GM19099 (cell line): ENCODE data around the gene TPI1.

Experiments
- POLR2A ChIP-seq: IDR thresholded peaks from 3 replicates; pipeline ENCODE4 v1.6.1; 2011; ENCODE audit warnings: low read depth; ENCODE audit not compliant: insufficient read length; ENCODE audit errors: extremely low read depth

TPI1 gene

DNA sequence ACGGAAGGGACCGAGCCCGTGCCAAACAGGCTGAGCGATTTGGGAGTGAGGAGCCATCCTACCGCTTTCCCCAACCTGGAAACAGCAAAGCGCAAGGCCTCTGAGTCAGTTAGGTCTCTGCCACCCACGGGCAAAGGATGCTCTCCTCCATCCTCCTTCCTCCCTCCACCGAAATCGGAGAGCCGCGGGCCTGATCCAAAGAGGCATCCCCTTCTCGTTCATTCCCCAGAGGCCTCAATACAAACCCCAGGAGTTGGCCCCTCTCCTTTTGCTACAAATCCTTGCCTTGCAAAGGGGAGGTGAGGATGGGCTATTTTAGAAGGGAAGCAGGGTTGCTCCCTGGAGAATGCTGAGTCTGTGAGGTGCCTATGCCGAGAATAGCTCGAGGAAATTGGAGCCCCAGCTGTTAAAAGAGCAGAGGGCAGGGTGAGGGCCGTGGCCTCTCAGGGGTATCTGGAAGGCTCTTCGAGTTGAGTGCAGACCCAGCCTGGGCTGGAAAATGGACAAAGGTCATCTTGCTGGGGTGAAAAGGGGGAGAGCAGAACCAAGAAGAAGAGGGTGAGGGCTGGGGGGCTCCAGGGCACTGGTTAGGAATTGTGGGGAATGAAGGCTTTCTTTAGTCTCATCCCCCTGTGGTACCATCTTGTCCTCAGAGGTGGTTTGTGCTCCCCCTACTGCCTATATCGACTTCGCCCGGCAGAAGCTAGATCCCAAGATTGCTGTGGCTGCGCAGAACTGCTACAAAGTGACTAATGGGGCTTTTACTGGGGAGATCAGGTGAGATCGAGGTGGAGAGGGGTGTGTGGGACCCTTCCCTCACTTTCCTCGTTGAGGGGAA is 1.1 kb downstream of the TPI1 start:
- TF ChIP-seq POLR2A: no peak

DNA sequence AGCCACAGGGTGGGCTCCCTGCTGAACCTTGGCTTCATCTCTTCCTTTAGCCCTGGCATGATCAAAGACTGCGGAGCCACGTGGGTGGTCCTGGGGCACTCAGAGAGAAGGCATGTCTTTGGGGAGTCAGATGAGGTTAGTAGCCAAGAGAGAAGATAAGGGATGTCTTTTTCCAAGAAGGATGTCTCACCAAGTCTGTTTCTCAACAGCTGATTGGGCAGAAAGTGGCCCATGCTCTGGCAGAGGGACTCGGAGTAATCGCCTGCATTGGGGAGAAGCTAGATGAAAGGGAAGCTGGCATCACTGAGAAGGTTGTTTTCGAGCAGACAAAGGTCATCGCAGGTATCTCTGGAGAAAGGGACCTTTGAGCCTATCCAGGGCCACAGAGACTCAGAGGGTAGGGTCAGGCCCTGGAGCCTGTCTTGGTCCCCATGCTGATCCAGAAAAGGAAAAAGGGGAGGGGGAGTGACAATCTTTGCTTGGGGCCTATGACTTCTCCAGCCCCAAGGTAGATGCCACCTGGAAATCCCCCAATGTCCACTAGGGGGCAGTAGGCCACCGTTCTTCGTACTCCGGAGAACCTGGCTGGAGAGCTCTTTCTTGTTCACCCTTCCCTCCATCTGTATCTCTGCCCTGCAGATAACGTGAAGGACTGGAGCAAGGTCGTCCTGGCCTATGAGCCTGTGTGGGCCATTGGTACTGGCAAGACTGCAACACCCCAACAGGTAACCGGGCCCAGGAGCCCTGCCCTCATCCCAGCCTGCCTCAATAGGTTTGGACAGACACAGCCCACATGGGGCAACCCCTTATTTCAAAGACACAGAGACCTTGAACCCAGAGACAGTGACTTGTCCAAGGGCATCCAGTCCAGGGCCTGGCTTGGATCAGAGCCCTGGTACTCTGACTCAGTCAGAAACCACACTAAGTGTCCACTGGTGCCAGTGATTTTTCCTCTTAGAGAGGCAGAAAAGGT is 2.0 kb downstream of the TPI1 start:
- no peak for TF ChIP-seq POLR2A

DNA sequence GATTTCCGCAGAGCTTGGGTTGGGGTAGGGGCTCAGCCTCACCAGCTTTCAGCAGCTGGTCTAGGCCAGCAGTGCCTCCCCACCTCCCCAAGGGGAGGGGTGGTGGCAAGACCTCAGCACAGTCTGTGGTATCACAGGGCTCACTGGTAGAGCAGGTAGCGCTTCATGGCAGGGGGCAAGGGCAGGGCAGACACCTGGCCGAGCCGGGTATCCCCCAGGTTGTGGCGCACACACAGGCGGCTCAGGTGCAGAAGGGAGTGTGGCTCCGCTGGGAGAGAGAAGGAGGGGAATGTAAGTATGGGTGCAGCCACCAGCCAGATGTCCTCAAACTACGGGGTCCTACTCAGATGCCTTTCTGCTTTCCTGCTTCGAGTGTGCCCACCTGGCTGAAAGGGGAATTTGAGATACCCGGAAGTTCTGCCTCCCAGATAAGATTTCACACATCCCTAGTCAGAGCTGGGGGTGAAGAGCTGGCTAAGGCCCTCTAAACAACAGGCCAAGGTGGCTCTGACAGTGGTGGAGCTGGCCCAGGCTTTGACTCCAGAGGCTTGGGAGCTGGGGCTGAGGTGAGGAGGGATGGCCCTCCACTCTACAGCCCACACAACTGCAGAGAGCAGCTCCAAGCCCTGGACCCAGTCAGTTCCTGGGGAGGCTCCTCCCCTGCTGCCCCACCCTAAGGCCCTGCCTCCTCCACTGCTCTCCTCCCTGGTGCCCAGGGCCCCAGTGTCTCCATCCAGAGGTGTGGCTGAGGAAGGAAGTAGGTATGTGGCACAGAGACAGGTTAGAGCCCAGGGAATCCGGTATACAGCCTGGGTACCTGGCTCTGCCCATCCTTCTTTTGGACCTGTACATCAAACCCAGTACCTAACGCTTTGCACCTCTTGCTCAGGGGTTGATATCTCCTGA is 4.0 kb downstream of the TPI1 start:
- peak; percentile 39 for TF ChIP-seq POLR2A

DNA sequence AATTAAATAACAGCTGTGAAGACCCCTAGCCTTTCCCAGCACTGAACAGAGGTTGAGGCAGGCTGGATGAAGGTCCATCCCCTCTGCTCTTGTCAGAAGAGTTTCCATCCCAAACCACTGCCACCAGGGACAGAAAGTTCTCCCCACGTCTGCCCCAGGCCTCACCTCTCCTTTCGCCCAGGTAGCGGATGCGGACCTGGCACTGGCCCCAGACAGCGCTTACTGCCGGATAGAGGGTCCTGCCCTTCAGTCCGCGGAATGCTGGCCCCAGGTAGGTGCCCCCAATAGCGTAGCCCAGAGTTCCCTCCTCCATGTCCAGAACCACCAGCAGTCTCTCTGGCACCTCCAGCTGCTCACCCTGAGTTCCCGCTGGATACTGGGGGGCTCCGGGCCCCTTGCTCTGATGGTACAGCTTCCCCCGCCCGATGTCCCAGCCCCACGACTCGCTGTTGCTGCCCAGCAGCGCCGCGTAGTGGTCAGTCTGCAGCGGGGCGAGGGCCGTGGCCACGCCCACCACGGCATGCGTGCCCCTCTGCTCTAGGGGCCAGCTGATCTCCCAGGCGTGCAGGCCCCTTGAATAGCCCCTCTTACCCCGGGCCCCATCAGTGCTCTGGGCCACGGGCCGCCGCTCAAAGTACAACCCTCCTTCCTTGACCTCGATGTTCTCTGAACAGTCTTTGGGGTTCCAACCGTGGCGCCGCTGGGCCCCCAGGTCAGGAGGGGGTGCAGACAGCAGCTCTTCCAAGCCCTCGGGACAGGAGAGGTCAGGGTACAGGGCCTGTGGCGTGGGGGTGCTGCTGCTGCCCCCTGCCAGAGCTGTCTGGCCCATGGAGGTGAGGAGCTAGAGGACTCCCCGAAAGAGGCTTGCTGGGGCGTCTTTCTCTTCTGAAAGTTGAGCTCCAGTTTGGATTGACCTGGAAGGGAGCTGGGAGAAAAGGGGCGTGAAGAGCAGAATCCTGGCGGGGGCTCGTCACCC is 5.0 kb downstream of the TPI1 start:
- peak; percentile 55 for TF ChIP-seq POLR2A

DNA sequence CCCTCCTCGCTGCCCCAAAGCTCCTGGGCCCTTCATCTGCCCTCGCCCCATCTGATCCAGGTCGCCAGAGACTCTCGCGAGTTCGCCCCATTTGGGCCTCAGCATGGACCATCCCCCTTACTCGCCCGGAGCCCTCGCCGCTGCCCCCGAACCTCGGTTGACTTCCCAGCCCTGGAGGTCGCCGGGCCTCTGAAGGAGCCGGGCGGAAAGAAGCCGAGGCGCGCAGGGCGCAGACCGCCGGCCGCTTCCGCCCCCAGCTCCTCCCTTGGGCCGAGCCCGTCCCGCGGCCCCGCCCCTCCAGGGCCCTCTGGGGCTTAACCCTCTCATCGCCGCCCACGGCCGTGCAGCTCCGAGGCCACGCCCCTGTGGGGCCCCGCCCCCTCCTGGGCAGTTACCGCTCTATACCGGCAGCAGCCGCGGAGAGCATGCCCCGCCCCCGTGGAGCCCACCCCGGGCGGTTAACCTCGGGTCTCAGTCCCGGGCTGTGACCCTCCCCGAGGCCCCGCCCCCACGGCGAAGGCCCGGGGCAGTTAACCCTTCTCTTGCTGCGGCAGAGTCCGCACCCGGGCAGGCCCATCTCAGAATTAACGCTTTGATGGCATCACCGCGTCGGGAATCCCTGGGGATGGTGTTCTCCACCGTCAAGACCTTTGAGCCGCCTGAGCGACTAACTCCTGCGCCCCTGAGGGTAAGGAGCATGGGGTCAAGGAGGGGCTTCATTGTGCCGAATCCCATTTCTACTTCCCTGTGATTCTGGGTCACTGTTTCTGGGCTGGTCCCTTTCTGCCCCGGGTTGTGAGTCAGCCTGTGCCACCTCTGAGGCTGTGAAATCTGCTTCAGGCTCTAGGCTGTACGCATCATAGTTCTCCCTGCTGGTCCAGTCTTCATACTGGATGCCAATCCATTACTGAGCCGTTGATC is 6.0 kb downstream of the TPI1 start, which contains the start of gene SPSB2:
Gene SPSB2 (minus strand): TSS at position 210 of the 921 bp plus-strand sequence. CDS start 402 bp downstream, outside the sequence.
- no peak for TF ChIP-seq POLR2A

DNA sequence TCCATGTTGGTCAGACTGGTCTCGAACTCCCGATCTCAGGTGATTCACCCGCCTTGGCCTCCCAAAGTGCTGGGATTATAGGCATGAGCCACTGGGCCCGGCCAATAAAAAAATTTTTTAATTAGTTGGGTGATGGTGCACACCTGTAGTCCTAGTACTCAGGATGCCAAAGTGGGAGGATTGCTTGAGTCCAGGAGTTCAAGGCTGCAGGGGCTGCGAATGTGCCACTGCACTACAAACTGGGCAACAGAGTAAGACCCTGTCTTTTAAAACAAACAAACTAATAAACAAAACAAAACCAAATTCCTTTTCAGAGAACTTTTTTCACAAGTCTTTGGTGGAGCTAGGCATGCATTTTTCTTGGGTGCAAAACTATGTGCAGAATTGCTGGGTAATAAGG is 15.9 kb downstream of the TPI1 start:
- TF ChIP-seq POLR2A: no peak

DNA sequence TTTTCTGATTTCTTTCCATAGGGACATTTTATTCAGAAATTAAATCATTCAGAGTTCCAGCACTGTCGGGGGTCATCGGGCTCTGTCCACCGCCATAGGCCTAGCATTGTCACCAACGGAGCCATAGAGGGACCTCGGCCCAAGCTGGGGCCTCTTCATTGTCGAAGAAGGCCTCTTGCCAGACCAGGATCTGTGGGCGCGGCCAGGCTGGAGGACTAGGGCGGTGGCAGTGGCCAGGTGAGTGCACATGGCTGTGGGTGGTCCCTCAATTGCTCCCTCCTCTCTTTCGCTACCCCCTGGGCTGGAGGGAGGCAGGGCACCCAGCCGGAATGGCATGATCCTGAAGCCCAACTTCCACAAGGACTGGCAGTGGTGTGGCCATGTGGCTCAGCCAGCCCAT is 16.4 kb downstream of the TPI1 start:
- no peak for TF ChIP-seq POLR2A

DNA sequence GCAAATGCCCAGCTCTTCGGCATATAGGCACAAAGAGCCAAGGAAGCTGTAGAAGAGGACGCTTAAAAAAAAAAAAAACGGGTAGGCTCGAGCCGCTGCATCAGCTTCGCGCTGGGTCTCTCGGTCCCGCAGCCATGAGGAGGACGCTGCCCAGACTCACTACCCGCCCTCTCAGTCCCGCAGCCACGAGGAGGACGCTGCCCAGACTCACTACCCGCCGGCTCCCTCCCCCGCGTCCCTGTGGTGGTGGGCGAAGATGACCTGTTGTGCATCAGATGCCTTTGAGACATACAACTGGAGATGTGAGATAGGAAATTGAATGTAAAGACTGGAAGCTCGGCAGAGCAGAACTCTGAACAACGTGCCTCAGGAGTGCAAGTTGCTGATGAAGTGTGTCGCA is 17.2 kb downstream of the TPI1 start:
- no peak for TF ChIP-seq POLR2A

DNA sequence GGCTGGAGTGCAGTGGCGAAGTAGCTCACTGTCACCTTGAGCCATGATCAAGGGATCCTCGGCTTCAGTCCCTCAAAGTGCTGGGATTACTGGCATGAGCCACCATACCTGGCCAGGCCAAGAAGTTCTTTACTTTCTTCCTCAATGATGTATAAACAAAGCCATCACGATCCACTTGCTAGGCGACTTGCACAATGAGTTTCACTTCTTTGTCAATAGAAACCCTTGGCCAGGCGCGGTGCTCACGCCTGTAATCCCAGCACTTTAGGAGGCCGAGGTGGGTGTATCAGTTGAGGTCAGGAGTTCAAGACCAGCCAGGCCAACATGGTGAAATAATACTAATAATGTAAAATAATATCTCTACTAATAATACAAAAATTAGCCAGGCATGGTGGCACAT is 20.1 kb downstream of the TPI1 start:
- no peak for TF ChIP-seq POLR2A

DNA sequence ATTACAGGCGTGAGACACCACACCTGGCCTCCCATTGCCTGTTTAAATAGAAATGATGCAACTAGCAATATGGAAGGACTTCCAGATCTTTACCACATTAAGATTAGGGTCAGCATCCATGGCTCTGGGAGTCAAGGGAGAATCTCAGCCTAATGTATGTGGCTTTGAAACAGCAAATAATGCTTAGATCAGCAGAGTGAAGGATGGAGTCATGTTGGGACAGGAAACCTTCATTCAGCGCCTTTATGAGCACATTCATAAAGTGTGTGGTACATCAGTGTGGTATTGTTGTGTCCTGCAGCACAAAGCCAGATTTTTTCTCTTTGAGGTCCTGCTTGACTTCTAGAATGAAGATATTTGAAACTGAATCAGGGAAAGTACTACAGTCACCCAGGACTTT is 21.0 kb downstream of the TPI1 start:
- no peak for TF ChIP-seq POLR2A

DNA sequence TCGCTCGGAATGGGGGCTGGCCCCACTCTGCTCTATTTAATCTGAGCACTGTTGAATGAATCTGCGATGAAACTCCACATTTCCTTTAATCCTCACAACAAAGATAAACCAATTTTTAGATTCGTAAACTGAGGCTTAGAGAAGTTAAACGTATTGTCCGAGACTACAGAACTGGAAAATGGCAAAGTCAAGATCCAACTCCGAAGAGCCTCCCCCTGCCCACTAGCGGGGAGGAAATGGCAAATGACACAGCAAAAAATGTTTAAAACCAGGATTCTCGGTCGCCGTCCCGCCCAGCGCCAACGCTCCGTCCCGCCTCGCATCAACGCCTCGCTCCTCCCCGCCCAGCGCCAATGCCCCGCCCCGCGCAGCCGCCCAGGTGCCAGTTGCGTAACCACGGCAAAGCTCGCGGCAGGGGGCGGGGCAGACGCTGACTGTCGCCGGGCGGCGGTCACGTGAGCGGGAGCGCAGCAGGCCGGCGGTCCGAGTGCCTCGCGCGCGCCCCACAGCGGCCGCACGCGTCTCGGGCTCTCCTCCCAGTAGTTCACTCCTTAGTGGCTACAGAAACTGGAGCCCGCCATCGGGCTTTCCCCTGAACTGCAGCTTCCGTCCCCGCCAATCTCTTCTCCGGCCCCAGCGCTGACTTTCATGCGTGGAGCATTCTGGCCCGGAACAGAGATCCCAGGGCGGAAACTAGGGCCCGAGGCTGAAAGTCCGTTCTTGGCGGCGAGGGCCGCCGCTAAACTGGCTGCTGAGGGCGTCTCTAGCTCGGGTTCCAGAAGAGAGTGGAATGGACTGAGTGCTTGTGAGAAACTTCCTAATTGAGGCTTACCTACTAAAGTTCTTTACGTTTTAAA is 23.7 kb downstream of the TPI1 start:
- TF ChIP-seq POLR2A: peak; percentile 87

DNA sequence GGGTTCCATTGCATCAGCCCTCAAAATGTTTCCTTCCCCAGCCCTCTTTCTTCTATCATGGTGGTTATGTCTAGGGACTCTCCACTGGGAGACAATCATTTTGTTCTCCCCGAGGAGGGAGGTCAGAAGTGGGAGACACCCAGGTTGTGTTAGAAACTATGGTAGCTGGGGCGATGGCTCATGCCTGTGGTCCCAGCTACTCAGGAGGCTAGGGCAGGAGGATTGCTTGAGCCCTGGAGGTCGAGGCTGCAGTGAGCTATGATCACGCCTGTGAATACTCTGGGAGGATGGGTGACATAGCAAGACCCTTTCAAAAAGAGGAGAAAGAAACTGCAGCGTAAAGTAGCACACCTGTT is 24.3 kb downstream of the TPI1 start:
- no peak for TF ChIP-seq POLR2A

DNA sequence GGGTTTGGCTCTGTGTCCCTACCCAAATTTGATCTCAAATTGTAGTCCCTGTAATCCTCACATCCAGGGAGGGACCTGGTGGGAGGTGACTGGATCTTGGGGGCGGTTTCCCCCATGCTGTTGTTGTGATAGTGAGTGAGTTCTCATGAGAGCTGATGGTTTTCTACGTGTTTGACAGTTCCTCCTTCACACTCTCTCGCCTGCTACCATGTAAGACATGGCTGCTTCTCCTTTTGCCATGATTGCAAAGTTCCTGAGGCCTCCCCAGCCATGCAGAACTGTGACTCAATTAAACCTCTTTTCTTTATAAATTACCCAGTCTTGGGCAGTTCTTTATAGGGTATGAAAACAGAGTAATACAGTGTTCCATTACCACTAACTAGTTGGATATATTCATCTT is 27.0 kb downstream of the TPI1 start:
- no peak for TF ChIP-seq POLR2A
